HG02870 (cell line): ENCODE results near the gene SASH1.

ENCODE experiments used
- ATAC-seq: cut with Tn5 transposase; IDR thresholded peaks from one replicate; pipeline ENCODE4 v1.9.1; 2021; ENCODE audit warnings: mild to moderate bottlenecking, moderate library complexity; ENCODE audit not compliant: unreplicated experiment

Gene SASH1

GRCh38 chr6:148455225-148455624, 112.6 kb downstream of the SASH1 start:
- ATAC-seq, result no peak

- ATAC-seq, result no peak
Measured at GRCh38 chr6:148455674-148456558, 113.3 kb downstream of the SASH1 start.

- ATAC-seq, result no peak
Measured at GRCh38 chr6:148457137-148457842, 114.7 kb downstream of the SASH1 start.

- no peak for ATAC-seq
Measured at GRCh38 chr6:148457843-148458159, 115.2 kb downstream of the SASH1 start.

- no peak for ATAC-seq
Measured at GRCh38 chr6:148459238-148459637, 116.6 kb downstream of the SASH1 start.

GRCh38 chr6:148460876-148461646, 118.4 kb downstream of the SASH1 start:
- ATAC-seq, result no peak

- ATAC-seq, result no peak
Measured at GRCh38 chr6:148461986-148462577, 119.4 kb downstream of the SASH1 start.

- no peak for ATAC-seq
Measured at GRCh38 chr6:148463671-148464070, 121.0 kb downstream of the SASH1 start.

- ATAC-seq, result peak; percentile 73
Measured at GRCh38 chr6:148464319-148465010, 121.8 kb downstream of the SASH1 start.

- no peak for ATAC-seq
Measured at GRCh38 chr6:148465011-148465335, 122.3 kb downstream of the SASH1 start.

- no peak for ATAC-seq
Measured at GRCh38 chr6:148465670-148466069, 123.0 kb downstream of the SASH1 start.

- ATAC-seq, result no peak
Measured at GRCh38 chr6:148466158-148466557, 123.5 kb downstream of the SASH1 start.

GRCh38 chr6:148467926-148468325, 125.3 kb downstream of the SASH1 start:
- ATAC-seq, result no peak

GRCh38 chr6:148470156-148470555, 127.5 kb downstream of the SASH1 start:
- no peak for ATAC-seq

GRCh38 chr6:148470606-148471465, 128.2 kb downstream of the SASH1 start:
- no peak for ATAC-seq

GRCh38 chr6:148471624-148472159, 129.1 kb downstream of the SASH1 start:
- no peak for ATAC-seq

- no peak for ATAC-seq
Measured at GRCh38 chr6:148472171-148473105, 129.8 kb downstream of the SASH1 start.

GRCh38 chr6:148479497-148479896, 136.9 kb downstream of the SASH1 start:
- ATAC-seq, result no peak
